Liver (tissue), 9 donors: ENCODE results near the gene NOS3. TPM values are rescaled to one million over a fixed set of nuclear protein-coding genes. Genes with fewer than 3 reads are reported as not detected.
A peak's percentile ranks its signal among the peaks of the same experiment; 100 is the strongest.

Source experiments
- DNase-seq: peaks from one replicate; pipeline ENCODE4 v3.0.0-alpha.2; 2017; ENCODE audit warnings: low spot score
- H3K27ac ChIP-seq, 2 donors: one replicate each; pipeline ENCODE4 v1.7.0; 2013; ENCODE audit warnings: inconsistent platforms in 2 of 2, low read length in 2 of 2, control low read depth in 1 of 2, low read depth in 1 of 2, mild to moderate bottlenecking in 1 of 2
- H3K27me3 ChIP-seq, 4 donors: one replicate each; pipeline versions ENCODE4 v1.6.1 to v1.7.0; 2013; ENCODE audit warnings: low read length in 3 of 4, inconsistent platforms in 1 of 4, mild to moderate bottlenecking in 1 of 4, moderate library complexity in 1 of 4; ENCODE audit not compliant: control insufficient read depth in 4 of 4, insufficient read depth in 4 of 4
- H3K36me3 ChIP-seq, 4 donors: one replicate each; pipeline versions ENCODE4 v1.6.1 to v1.7.0; 2013; ENCODE audit warnings: low read length in 3 of 4, mild to moderate bottlenecking in 3 of 4, low read depth in 1 of 4, moderate library complexity in 1 of 4; ENCODE audit not compliant: control insufficient read depth in 4 of 4, insufficient read depth in 3 of 4
- H3K4me1 ChIP-seq, 4 donors: one replicate each; pipeline versions ENCODE4 v1.6.1 to v1.7.0; 2013; ENCODE audit warnings: low read length in 3 of 4, mild to moderate bottlenecking in 3 of 4, moderate library complexity in 1 of 4; ENCODE audit not compliant: control insufficient read depth in 4 of 4, insufficient read depth in 4 of 4
- H3K4me3 ChIP-seq, 3 donors: one replicate each; pipeline versions ENCODE4 v1.6.1 to v1.7.0; 2013; ENCODE audit warnings: low read length in 3 of 3, control low read depth in 1 of 3, low read depth in 1 of 3, mild to moderate bottlenecking in 1 of 3
- H3K9ac ChIP-seq, 2 donors: one replicate each; pipeline ENCODE4 v1.7.0; 2013; ENCODE audit warnings: low read length in 2 of 2, mild to moderate bottlenecking in 2 of 2, moderate library complexity in 2 of 2, control low read depth in 1 of 2, low read depth in 1 of 2
- H3K9me3 ChIP-seq, 4 donors: one replicate each; pipeline versions ENCODE4 v1.6.1 to v1.7.0; 2013; ENCODE audit warnings: low read length in 3 of 4; ENCODE audit not compliant: control insufficient read depth in 4 of 4
- CTCF ChIP-seq: fragments of 150-350 bp; IDR thresholded peaks from 2 replicates; pipeline ENCODE4 v1.5.1; 2017; ENCODE audit warnings: improper control_type of control experiment, low read depth, low read length; ENCODE audit not compliant: missing input control
- EGR1 ChIP-seq, 2 donors: IDR thresholded peaks; 2 replicates each; pipeline ENCODE4 v1.6.1; 2016 to 2018; ENCODE audit warnings: antibody characterized with exemption in 2 of 2, low read depth in 2 of 2
- FOXA2 ChIP-seq: IDR thresholded peaks from 2 replicates; pipeline ENCODE4 v1.6.1; 2016; ENCODE audit warnings: antibody characterized with exemption
- GABPA ChIP-seq, 2 donors: IDR thresholded peaks in 1 of 2; conservative IDR thresholded peaks in 1 of 2; 2 replicates each; pipeline ENCODE4 v1.6.1; 2016; ENCODE audit warnings: antibody characterized with exemption in 2 of 2, mild to moderate bottlenecking in 1 of 2, moderate library complexity in 1 of 2
- HNF4A ChIP-seq, 2 donors: conservative IDR thresholded peaks; 2 replicates each; pipeline ENCODE4 v1.6.1; 2016; ENCODE audit warnings: antibody characterized with exemption in 2 of 2, mild to moderate bottlenecking in 2 of 2
- HNF4G ChIP-seq: IDR thresholded peaks from 2 replicates; pipeline ENCODE4 v1.6.1; 2016; ENCODE audit warnings: antibody characterized with exemption
- JUND ChIP-seq, 2 donors: IDR thresholded peaks; 2 replicates each; pipeline ENCODE4 v1.6.1; 2016; ENCODE audit warnings: antibody characterized with exemption in 2 of 2
- MAX ChIP-seq: IDR thresholded peaks from 2 replicates; pipeline ENCODE4 v1.6.1; 2016; ENCODE audit warnings: antibody characterized with exemption
- NR2F2 ChIP-seq: IDR thresholded peaks from 2 replicates; pipeline ENCODE4 v1.6.1; 2016; ENCODE audit warnings: antibody characterized with exemption
- RAD21 ChIP-seq, 2 donors: IDR thresholded peaks; 2 replicates each; pipeline ENCODE4 v1.6.1; 2016; ENCODE audit warnings: antibody characterized with exemption in 2 of 2, mild to moderate bottlenecking in 2 of 2
- SP1 ChIP-seq: IDR thresholded peaks from 2 replicates; pipeline ENCODE4 v1.6.1; 2018; ENCODE audit warnings: antibody characterized with exemption, mild to moderate bottlenecking
- TAF1 ChIP-seq: conservative IDR thresholded peaks from 2 replicates; pipeline ENCODE4 v1.6.1; 2016; ENCODE audit warnings: antibody characterized with exemption, mild to moderate bottlenecking
- YY1 ChIP-seq: IDR thresholded peaks from 2 replicates; pipeline ENCODE4 v1.6.1; 2016; ENCODE audit warnings: antibody characterized with exemption, mild to moderate bottlenecking
- ZBTB33 ChIP-seq: IDR thresholded peaks from 2 replicates; pipeline ENCODE4 v1.6.1; 2016; ENCODE audit warnings: antibody characterized with exemption
- WGBS: extraction: QIAGEN DNeasy Blood & Tissue Kit; methylation state at CpG from one replicate; pipeline ENCODE4 v1.1.7; 2013; 5-methylcytosine and 5-hydroxymethylcytosine counted together
- polyA plus RNA-seq, 2 donors: library from polyadenylated mRNA; stranded (reverse) in 1 of 2; unstranded in 1 of 2; fragments of 200-250 nt in 1 of 2; fragments of >200 nt in 1 of 2; fragmentation: Nextera tagmentation in 1 of 2; extraction: Ambion mirVana in 1 of 2; gene quantifications; one replicate each; pipeline versions ENCODE4 v1.2.1 to v1.2.3, GENCODE V29; 2013 to 2015
- total RNA-seq, 2 donors: library from RNA; depleted of rRNA; stranded (reverse); fragments of >200 nt; gene quantifications; one replicate each; pipeline ENCODE4 v1.2.3, GENCODE V29; 2014
- TF ChIP-seq, protein P1 (sequence below): IDR thresholded peaks from 2 replicates; pipeline ENCODE4 v1.6.1; 2016; ENCODE audit warnings: antibody characterized with exemption, mild to moderate bottlenecking
- TF ChIP-seq, protein P2 (sequence below): IDR thresholded peaks from 2 replicates; pipeline ENCODE4 v1.6.1; 2016; ENCODE audit warnings: antibody characterized with exemption
- donor health status: healthy.
- donor health status: healthy.
- donor health status: healthy.
- donor health status: healthy.
- donor health status: healthy.

NOS3 gene
- total and polyA plus RNA-seq, 4 donors: 1.6 to 6.1 (median 5.1) TPM

DNA sequence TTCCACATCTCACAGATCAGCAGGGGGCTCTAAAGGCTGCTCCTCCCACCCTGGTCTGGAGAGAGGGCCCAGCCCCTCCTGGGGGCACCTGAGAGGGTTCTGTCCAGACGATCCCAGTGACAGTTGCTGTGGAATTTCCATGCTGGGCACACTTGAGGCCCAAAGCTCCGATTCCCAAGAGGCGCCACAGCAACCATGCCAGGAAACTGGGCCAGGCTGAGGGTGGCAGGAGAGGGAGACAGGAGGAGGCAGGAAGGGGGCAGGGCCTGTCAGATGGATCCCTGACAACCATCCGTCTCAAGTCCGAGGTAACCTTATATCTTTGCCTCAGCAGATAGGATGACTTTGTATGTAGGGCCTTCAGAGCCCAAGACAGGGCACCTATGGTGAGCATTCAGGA, 4.3 kb upstream of the NOS3 start:
- no peak for TF ChIP-seq ZBTB33
- TF ChIP-seq EGR1 (IDR thresholded peaks at IDR 0.05; ENCODE audit: low read depth in 2 of 2): no peak
- TF ChIP-seq JUND (IDR thresholded peaks at IDR 0.05): no peak
- TF ChIP-seq, protein P1, sequence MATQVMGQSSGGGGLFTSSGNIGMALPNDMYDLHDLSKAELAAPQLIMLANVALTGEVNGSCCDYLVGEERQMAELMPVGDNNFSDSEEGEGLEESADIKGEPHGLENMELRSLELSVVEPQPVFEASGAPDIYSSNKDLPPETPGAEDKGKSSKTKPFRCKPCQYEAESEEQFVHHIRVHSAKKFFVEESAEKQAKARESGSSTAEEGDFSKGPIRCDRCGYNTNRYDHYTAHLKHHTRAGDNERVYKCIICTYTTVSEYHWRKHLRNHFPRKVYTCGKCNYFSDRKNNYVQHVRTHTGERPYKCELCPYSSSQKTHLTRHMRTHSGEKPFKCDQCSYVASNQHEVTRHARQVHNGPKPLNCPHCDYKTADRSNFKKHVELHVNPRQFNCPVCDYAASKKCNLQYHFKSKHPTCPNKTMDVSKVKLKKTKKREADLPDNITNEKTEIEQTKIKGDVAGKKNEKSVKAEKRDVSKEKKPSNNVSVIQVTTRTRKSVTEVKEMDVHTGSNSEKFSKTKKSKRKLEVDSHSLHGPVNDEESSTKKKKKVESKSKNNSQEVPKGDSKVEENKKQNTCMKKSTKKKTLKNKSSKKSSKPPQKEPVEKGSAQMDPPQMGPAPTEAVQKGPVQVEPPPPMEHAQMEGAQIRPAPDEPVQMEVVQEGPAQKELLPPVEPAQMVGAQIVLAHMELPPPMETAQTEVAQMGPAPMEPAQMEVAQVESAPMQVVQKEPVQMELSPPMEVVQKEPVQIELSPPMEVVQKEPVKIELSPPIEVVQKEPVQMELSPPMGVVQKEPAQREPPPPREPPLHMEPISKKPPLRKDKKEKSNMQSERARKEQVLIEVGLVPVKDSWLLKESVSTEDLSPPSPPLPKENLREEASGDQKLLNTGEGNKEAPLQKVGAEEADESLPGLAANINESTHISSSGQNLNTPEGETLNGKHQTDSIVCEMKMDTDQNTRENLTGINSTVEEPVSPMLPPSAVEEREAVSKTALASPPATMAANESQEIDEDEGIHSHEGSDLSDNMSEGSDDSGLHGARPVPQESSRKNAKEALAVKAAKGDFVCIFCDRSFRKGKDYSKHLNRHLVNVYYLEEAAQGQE: no peak
- TF ChIP-seq HNF4G: no peak
- TF ChIP-seq GABPA (IDR thresholded peaks at IDR 0.05 in 1 of 2, conservative IDR thresholded peaks at IDR 0.05 in 1 of 2): no peak
- TF ChIP-seq, protein P2, sequence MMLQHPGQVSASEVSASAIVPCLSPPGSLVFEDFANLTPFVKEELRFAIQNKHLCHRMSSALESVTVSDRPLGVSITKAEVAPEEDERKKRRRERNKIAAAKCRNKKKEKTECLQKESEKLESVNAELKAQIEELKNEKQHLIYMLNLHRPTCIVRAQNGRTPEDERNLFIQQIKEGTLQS: no peak
- no peak for TF ChIP-seq SP1
- TF ChIP-seq HNF4A (conservative IDR thresholded peaks at IDR 0.05): no peak
- TF ChIP-seq FOXA2: no peak
- no peak for TF ChIP-seq TAF1
- H3K9me3 ChIP-seq: peaks cover 0 to 4% (median under 1%) of the 10 kb centered on the region in 4 donors
- DNase-seq: no peak
- H3K4me1 ChIP-seq: peaks cover 0 to 10% (median 6%) of the 10 kb centered on the region in 4 donors
- no peak overlapping the region for H3K27ac ChIP-seq
- peaks cover 0 to 2% (median 0%) of the 10 kb centered on the region in 4 donors for H3K27me3 ChIP-seq
- 73% methylated on average over 5 of the region's 5 CpGs for WGBS
- H3K36me3 ChIP-seq: no peaks in the 10 kb centered on the region
- no peak overlapping the region for H3K4me3 ChIP-seq
- no peak overlapping the region for H3K9ac ChIP-seq

GRCh38 chr7:150988230-150989226, 2.3 kb upstream of the NOS3 start:
- 19% methylated on average over 31 of the region's 31 CpGs for WGBS
- DNase-seq: peak; percentile 75
- no peak overlapping the region for H3K9ac ChIP-seq
- peak overlapping the region; percentile 66 to 70 for H3K27ac ChIP-seq
- H3K4me3 ChIP-seq: no peak overlapping the region
- H3K36me3 ChIP-seq: no peaks in the 10 kb centered on the region
- H3K9me3 ChIP-seq: peaks cover 0 to 4% (median under 1%) of the 10 kb centered on the region in 4 donors
- H3K27me3 ChIP-seq: peaks cover 0 to 2% (median 0%) of the 10 kb centered on the region in 4 donors
- peak; percentile 38 for TF ChIP-seq MAX
- peak; percentile 69 for TF ChIP-seq CTCF
- no peak for TF ChIP-seq YY1
- no peak for TF ChIP-seq JUND (IDR thresholded peaks at IDR 0.05)
- TF ChIP-seq NR2F2: peak; percentile 85
- TF ChIP-seq RAD21 (IDR thresholded peaks at IDR 0.05): peak; percentile 79 to 85
- peak; percentile 51 for TF ChIP-seq SP1
- TF ChIP-seq GABPA (IDR thresholded peaks at IDR 0.05 in 1 of 2, conservative IDR thresholded peaks at IDR 0.05 in 1 of 2): peak in 1 of 2 donors; percentile 13
- H3K4me1 ChIP-seq: peaks cover 0 to 10% (median 6%) of the 10 kb centered on the region in 4 donors
